HCT116 (cell line): ENCODE results near the gene DNMT3A. TPM values are rescaled to one million over a fixed set of nuclear protein-coding genes. Genes with fewer than 3 reads are reported as not detected.

Experiments
- ATAC-seq: fragments of 200-7000 bp; cut with Tn5 transposase; 2 replicates; pipeline ENCODE4 v1.9.1; 2020; ENCODE audit warnings: mild to moderate bottlenecking, moderate library complexity
- BruUV-seq: library from RNA; stranded (reverse); fragments of 400-500 nt; replicated peaks from 2 replicates; lab custom pipeline; 2021; lab: Mats Ljungman, UMichigan
- CTCF ChIA-PET: fragments of 300-600 bp; sonication (Branson Sonifier 250); formaldehyde crosslinking; loops from one replicate; lab custom pipeline; 2021; ENCODE audit warnings: antibody characterized with exemption; lab: Charles Lee
- POLR2A ChIA-PET: fragments of 300-600, 350-600 bp; sonication (Branson Sonifier 250); formaldehyde crosslinking; loops from one replicate; lab custom pipeline; 2021; ENCODE audit warnings: antibody characterized with exemption; lab: Charles Lee
- RAD21 ChIA-PET, 2 experiments: fragments of 300-600 bp; sonication (Branson Sonifier 250); formaldehyde crosslinking; loops; one replicate each; lab custom pipeline; 2023; ENCODE audit warnings: low total read pairs in 2 of 2; ENCODE audit not compliant: uncharacterized antibody in 2 of 2, unreplicated experiment in 2 of 2, low non-redundant PET in 1 of 2; lab: Charles Lee
- DNase-seq: peaks from one replicate; pipeline ENCODE4 v3.0.0-alpha.2; 2010; ENCODE audit warnings: low read depth, low spot score
- H2AFZ ChIP-seq: fragments of 200-600 bp; shearing (Covaris generic), sonication (generic); 2 replicates; pipeline ENCODE4 v1.6.1; 2017; ENCODE audit warnings: low read depth, mixed run types, mixed read lengths, antibody characterized with exemption, low read length; ENCODE audit not compliant: poor library complexity, severe bottlenecking
- H3K27ac ChIP-seq: 2 replicates; pipeline ENCODE4 v1.5.1; 2012; ENCODE audit warnings: low read depth, low read length
- H3K27me3 ChIP-seq: fragments of 200-600 bp; sonication (generic); 2 replicates; pipeline ENCODE4 v1.6.1; 2016; ENCODE audit warnings: mixed run types, low read length, mixed read lengths; ENCODE audit not compliant: insufficient read depth
- H3K36me3 ChIP-seq, 2 experiments: fragments of 200-500 bp in 1 of 2; fragments of 200-600 bp in 1 of 2; sonication (Bioruptor generic) in 1 of 2; sonication (generic) in 1 of 2; 2 replicates each; pipeline versions ENCODE4 v1.5.1 to v1.6.1; 2014 to 2016; ENCODE audit warnings: low read length in 2 of 2, inconsistent platforms in 1 of 2, mixed read lengths in 1 of 2, mixed run types in 1 of 2; ENCODE audit not compliant: insufficient read depth in 2 of 2, control insufficient read depth in 1 of 2
- H3K4me1 ChIP-seq, 2 experiments: fragments of 200-600 bp in 1 of 2; sonication (generic) in 1 of 2; 2 replicates each; pipeline versions ENCODE4 v1.5.1 to v1.6.1; 2012 to 2017; ENCODE audit warnings: low read length in 2 of 2, inconsistent platforms in 1 of 2, mild to moderate bottlenecking in 1 of 2, mixed read lengths in 1 of 2, mixed run types in 1 of 2, moderate library complexity in 1 of 2; ENCODE audit not compliant: insufficient read depth in 2 of 2, control insufficient read depth in 1 of 2
- H3K4me2 ChIP-seq: fragments of 200-600 bp; sonication (generic); 2 replicates; pipeline ENCODE4 v1.6.1; 2017; ENCODE audit warnings: mixed run types, low read length, mixed read lengths
- H3K4me3 ChIP-seq, 2 experiments: fragments of 200-600 bp in 1 of 2; sonication (generic) in 1 of 2; replicated peaks in 1 of 2; 2 replicates each; pipeline ENCODE4 v1.5.1; 2011 to 2016; ENCODE audit warnings: low read length in 2 of 2, control low read depth in 1 of 2, low read depth in 1 of 2, mild to moderate bottlenecking in 1 of 2, mixed read lengths in 1 of 2, mixed run types in 1 of 2
- H3K79me2 ChIP-seq: fragments of 200-600 bp; sonication (generic); 2 replicates; pipeline ENCODE4 v1.6.1; 2017; ENCODE audit warnings: mild to moderate bottlenecking, mixed run types, low read length, moderate library complexity, mixed read lengths; ENCODE audit not compliant: insufficient read depth
- H3K9ac ChIP-seq: fragments of 200-600 bp; sonication (generic); 2 replicates; pipeline ENCODE4 v1.6.1; 2016; ENCODE audit warnings: low read length, mixed read lengths
- H3K9me2 ChIP-seq: fragments of 200-600 bp; sonication (generic), shearing (Covaris generic); 2 replicates; pipeline ENCODE4 v1.6.1; 2017; ENCODE audit warnings: mixed run types, mild to moderate bottlenecking, moderate library complexity; ENCODE audit not compliant: insufficient read depth
- H3K9me3 ChIP-seq, 2 experiments: fragments of 200-500 bp in 1 of 2; fragments of 200-600 bp in 1 of 2; sonication (Bioruptor generic) in 1 of 2; sonication (generic) in 1 of 2; 2 replicates each; pipeline ENCODE4 v1.6.1; 2014 to 2017; ENCODE audit warnings: low read length in 2 of 2, mixed read lengths in 2 of 2, inconsistent platforms in 1 of 2, low read depth in 1 of 2, mild to moderate bottlenecking in 1 of 2, mixed run types in 1 of 2, moderate library complexity in 1 of 2; ENCODE audit not compliant: control insufficient read depth in 1 of 2, insufficient read depth in 1 of 2
- H4K20me1 ChIP-seq: fragments of 200-600 bp; sonication (generic), shearing (Covaris generic); 2 replicates; pipeline ENCODE4 v1.6.1; 2017; ENCODE audit warnings: mixed run types, mild to moderate bottlenecking, moderate library complexity; ENCODE audit not compliant: insufficient read depth
- CBX3 ChIP-seq: IDR thresholded peaks from 2 replicates; pipeline ENCODE4 v1.6.1; 2012; ENCODE audit warnings: low read depth
- CEBPB ChIP-seq: IDR thresholded peaks from 2 replicates; pipeline ENCODE4 v1.6.1; 2012; ENCODE audit warnings: low read depth
- CTCF ChIP-seq, 3 experiments: fragments of 200-600 bp in 1 of 3; sonication (generic) in 1 of 3; IDR thresholded peaks in 2 of 3; conservative IDR thresholded peaks in 1 of 3; 2 replicates each; pipeline ENCODE4 v1.5.1; 2012 to 2017; ENCODE audit warnings: low read depth in 2 of 3, low read length in 2 of 3, antibody characterized with exemption in 1 of 3, borderline replicate concordance in 1 of 3, control low read depth in 1 of 3, mild to moderate bottlenecking in 1 of 3, mixed read lengths in 1 of 3, mixed run types in 1 of 3, moderate library complexity in 1 of 3; ENCODE audit not compliant: insufficient read depth in 1 of 3
- EGR1 ChIP-seq: IDR thresholded peaks from 2 replicates; pipeline ENCODE4 v1.6.1; 2012; ENCODE audit warnings: low read depth
- ELF1 ChIP-seq: IDR thresholded peaks from 2 replicates; pipeline ENCODE4 v1.6.1; 2012; ENCODE audit warnings: low read depth, borderline replicate concordance
- EZH2 ChIP-seq: fragments of 200-600 bp; sonication (generic); IDR thresholded peaks from 2 replicates; pipeline ENCODE4 v1.6.1; 2017; ENCODE audit warnings: antibody characterized with exemption, mixed run types
- EZH2phosphoT487 ChIP-seq: fragments of 200-600 bp; IDR thresholded peaks from 2 replicates; pipeline ENCODE4 v1.6.1; 2018; ENCODE audit warnings: antibody characterized with exemption, borderline replicate concordance
- FOSL1 ChIP-seq: IDR thresholded peaks from 2 replicates; pipeline ENCODE4 v1.6.1; 2012; ENCODE audit warnings: low read depth
- JUND ChIP-seq: IDR thresholded peaks from 2 replicates; pipeline ENCODE4 v1.6.1; 2012
- MAX ChIP-seq: IDR thresholded peaks from 2 replicates; pipeline ENCODE4 v1.6.1; 2012
- POLR2AphosphoS5 ChIP-seq: IDR thresholded peaks from 2 replicates; pipeline ENCODE4 v1.6.1; 2011; ENCODE audit warnings: mild to moderate bottlenecking, low read depth, low read length, moderate library complexity
- RAD21 ChIP-seq: IDR thresholded peaks from 2 replicates; pipeline ENCODE4 v1.6.1; 2012; ENCODE audit warnings: low read depth, mild to moderate bottlenecking
- REST ChIP-seq: IDR thresholded peaks from 2 replicates; pipeline ENCODE4 v1.6.1; 2012; ENCODE audit warnings: low read depth
- SIN3A ChIP-seq: IDR thresholded peaks from 2 replicates; pipeline ENCODE4 v1.6.1; 2012; ENCODE audit warnings: low read depth
- SP1 ChIP-seq: IDR thresholded peaks from 2 replicates; pipeline ENCODE4 v1.6.1; 2012; ENCODE audit warnings: low read depth
- SRF ChIP-seq: IDR thresholded peaks from 2 replicates; pipeline ENCODE4 v1.6.1; 2012; ENCODE audit warnings: low read depth
- ZBTB33 ChIP-seq: IDR thresholded peaks from 2 replicates; pipeline ENCODE4 v1.6.1; 2011; ENCODE audit warnings: mild to moderate bottlenecking, low read length, moderate library complexity; ENCODE audit not compliant: insufficient replicate concordance; ENCODE audit errors: extremely low read depth
- ZFX ChIP-seq: fragments of 450-650 bp; IDR thresholded peaks from 2 replicates; pipeline ENCODE4 v1.6.1; 2017
- ZNF274 ChIP-seq: fragments of 200-500 bp; sonication (Bioruptor generic); IDR thresholded peaks from 2 replicates; pipeline ENCODE4 v1.6.1; 2014; ENCODE audit warnings: mild to moderate bottlenecking, low read depth, low read length, inconsistent platforms
- intact Hi-C: fragments of 100-400 bp; cut with micrococcal nuclease; formaldehyde crosslinking; loops from 2 replicates; pipeline ENCODE4 v1.10.0; 2022
- total RNA-seq: library from RNA; stranded (reverse); gene quantifications from one replicate; pipeline ENCODE4 v1.2.1, GENCODE V29; 2021; ENCODE audit not compliant: unreplicated experiment
- TF ChIP-seq, protein P1 (sequence below): IDR thresholded peaks from 2 replicates; pipeline ENCODE4 v1.6.1; 2012

DNMT3A gene
- total RNA-seq, 1 experiment from 2014 or later: 14.3 TPM

DNA sequence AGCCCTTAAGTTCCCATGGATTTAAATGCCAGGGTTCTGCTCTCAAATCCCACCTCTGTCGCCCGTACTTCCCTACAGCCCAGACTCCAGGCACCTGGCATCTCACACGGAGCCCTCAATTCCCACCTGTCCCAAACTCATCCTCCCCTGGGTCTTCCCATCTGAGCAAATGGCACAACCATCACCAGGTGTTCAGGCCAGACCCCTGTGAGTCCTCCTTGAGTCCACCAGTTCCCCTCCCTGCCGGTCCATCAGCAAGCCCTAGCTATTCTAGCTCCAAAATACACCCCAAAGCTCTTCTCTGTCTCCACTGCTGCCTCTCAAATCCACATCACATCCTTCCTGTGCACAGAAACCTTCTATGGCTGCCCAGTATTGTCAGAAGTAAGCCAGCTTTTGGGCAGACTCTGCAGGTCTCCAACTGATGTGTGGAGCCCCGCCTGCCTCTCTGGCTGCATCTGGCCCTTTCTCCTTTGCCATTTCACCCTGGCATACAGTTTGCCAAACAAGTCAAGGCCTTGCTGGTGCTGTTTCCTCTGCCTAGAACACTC is 67.7 kb downstream of the DNMT3A start:
- BruUV-seq: no TSS peak
- ChIA-PET RAD21 (no interaction called here), POLR2A (no interaction called here), CTCF (no interaction called here)
- DNase-seq: no peak
- Histone ChIP-seq H3K4me3 (no peak overlapping the region), H2AFZ (no peak overlapping the region), H3K27me3 (no peaks in the 10 kb centered on the region), H3K9me3 (no peaks in the 10 kb centered on the region), H3K36me3 (no peaks in the 10 kb centered on the region), H4K20me1 (no peaks in the 10 kb centered on the region), H3K9me2 (no peaks in the 10 kb centered on the region), H3K27ac (no peak overlapping the region), H3K9ac (no peak overlapping the region), H3K4me2 (no peak overlapping the region), H3K4me1 (no peaks in the 10 kb centered on the region), H3K79me2 (no peaks in the 10 kb centered on the region)
- intact Hi-C loops: no loop called here
- no peak for ATAC-seq
- no peak for TF ChIP-seq RAD21
- no peak for TF ChIP-seq FOSL1
- TF ChIP-seq SRF: no peak
- no peak for TF ChIP-seq EZH2
- no peak for TF ChIP-seq MAX
- no peak for TF ChIP-seq EGR1
- TF ChIP-seq ZFX: no peak
- no peak for TF ChIP-seq ZNF274
- no peak for TF ChIP-seq ELF1
- TF ChIP-seq SIN3A: no peak
- TF ChIP-seq, protein P1, sequence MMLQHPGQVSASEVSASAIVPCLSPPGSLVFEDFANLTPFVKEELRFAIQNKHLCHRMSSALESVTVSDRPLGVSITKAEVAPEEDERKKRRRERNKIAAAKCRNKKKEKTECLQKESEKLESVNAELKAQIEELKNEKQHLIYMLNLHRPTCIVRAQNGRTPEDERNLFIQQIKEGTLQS: no peak
- no peak for TF ChIP-seq CBX3
- TF ChIP-seq ZBTB33: no peak
- TF ChIP-seq CTCF (IDR thresholded peaks at IDR 0.05 in 2 of 3, conservative IDR thresholded peaks at IDR 0.05 in 1 of 3; ENCODE audit: borderline replicate concordance in 1 of 3, insufficient read depth in 1 of 3, low read depth in 2 of 3, low read length in 2 of 3): no peak
- TF ChIP-seq JUND: no peak
- TF ChIP-seq EZH2phosphoT487: no peak
- TF ChIP-seq CEBPB: no peak
- no peak for TF ChIP-seq SP1
- TF ChIP-seq POLR2AphosphoS5: no peak
- no peak for TF ChIP-seq REST
